ENCODE measurements around the gene SET. TPM values are rescaled to one million over a fixed set of nuclear protein-coding genes. Genes with fewer than 3 reads are reported as not detected.

Gene SET
- total and polyA plus RNA-seq, 2 experiments from 2014 or later: 949 to 1,261 TPM

DNA sequence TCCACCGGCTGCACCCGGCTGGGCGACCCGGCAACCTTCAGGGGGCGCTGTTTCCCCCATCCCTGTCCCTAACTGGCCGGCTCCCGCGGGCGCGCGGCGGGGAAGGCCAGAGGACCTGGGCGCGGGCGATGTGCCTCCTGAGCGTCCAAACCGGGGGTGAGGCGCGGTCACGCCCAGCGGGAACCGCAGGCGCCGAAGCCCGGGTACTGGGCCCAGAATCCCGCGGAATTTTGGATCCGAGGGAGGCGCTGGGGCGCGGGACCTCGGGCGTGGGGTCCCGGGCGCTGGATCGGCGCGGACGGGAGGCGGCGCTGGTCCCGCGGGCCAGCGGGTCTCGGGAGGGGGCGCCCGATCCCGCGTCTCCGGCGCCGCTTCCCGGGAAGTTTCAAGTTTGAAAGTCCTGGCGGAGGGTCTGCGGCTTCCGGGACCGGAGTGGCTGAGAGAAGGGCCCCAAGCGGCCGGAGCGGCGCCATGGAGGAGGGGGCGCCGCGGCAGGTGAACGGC lies 13.5 kb downstream of the SET start, which contains the start of gene PKN3:
Gene PKN3 (plus strand): TSS at position 59 of the 504 bp plus-strand sequence. CDS start 413 bp downstream, at position 472.
- Histone ChIP-seq H3K4me1 (ENCODE audit: insufficient read depth) (peaks cover 5% of the 10 kb centered on the region; the same call in 1 of the 2 replicates), H3K27me3 (ENCODE audit: insufficient read depth) (no peaks in the 10 kb centered on the region; the same call in 1 of the 2 replicates), H3K4me2 (peak within 1 kb of the TSS; percentile 86), H3K36me3 (ENCODE audit: insufficient read depth) (no peaks in the 10 kb centered on the region), H3K27ac (ENCODE audit: low read depth) (0 out of 2 replicates have a peak within 1 kb of the TSS, but pooled peaks have one; percentile 39), H4K20me1 (replicated peaks; ENCODE audit: insufficient read depth) (0 out of 2 replicates have a peak, but pooled peaks cover 2% of the 10 kb centered on the region), H3K4me3 (peak within 1 kb of the TSS; percentile 83), H3K9me2 (ENCODE audit: insufficient read depth) (no peaks in the 10 kb centered on the region), H3F3A (replicated peaks; ENCODE audit: low read depth) (peaks cover 32% of the 10 kb centered on the region), H2AFZ (peak within 1 kb of the TSS; percentile 96), H3K79me2 (replicated peaks; ENCODE audit: insufficient read depth) (no peaks in the 10 kb centered on the region)
- Mint-ChIP-seq H3K27me3 (ENCODE audit: insufficient read depth, low read depth, poor library complexity) (peaks cover 22% of the 10 kb centered on the region), H3K36me3 (ENCODE audit: low read depth) (peaks cover 4% of the 10 kb centered on the region), H3K27ac (no peak within 1 kb of the TSS), H3K4me3 (peak within 1 kb of the TSS; percentile 83), H3K9me3 (no peaks in the 10 kb centered on the region; the same call in 2 of the 3 replicates), H3K4me1 (peaks cover 5% of the 10 kb centered on the region; the same call in 1 of the 3 replicates)
- DNase-seq (ENCODE audit: low spot score) (peak; percentile 96), ATAC-seq (peak; percentile 81)
- TF ChIP-seq, protein P1, sequence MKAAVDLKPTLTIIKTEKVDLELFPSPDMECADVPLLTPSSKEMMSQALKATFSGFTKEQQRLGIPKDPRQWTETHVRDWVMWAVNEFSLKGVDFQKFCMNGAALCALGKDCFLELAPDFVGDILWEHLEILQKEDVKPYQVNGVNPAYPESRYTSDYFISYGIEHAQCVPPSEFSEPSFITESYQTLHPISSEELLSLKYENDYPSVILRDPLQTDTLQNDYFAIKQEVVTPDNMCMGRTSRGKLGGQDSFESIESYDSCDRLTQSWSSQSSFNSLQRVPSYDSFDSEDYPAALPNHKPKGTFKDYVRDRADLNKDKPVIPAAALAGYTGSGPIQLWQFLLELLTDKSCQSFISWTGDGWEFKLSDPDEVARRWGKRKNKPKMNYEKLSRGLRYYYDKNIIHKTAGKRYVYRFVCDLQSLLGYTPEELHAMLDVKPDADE (IDR thresholded peaks at IDR 0.05): no peak
- TF ChIP-seq, protein P2, sequence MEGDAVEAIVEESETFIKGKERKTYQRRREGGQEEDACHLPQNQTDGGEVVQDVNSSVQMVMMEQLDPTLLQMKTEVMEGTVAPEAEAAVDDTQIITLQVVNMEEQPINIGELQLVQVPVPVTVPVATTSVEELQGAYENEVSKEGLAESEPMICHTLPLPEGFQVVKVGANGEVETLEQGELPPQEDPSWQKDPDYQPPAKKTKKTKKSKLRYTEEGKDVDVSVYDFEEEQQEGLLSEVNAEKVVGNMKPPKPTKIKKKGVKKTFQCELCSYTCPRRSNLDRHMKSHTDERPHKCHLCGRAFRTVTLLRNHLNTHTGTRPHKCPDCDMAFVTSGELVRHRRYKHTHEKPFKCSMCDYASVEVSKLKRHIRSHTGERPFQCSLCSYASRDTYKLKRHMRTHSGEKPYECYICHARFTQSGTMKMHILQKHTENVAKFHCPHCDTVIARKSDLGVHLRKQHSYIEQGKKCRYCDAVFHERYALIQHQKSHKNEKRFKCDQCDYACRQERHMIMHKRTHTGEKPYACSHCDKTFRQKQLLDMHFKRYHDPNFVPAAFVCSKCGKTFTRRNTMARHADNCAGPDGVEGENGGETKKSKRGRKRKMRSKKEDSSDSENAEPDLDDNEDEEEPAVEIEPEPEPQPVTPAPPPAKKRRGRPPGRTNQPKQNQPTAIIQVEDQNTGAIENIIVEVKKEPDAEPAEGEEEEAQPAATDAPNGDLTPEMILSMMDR (conservative IDR thresholded peaks at IDR 0.05; ENCODE audit: low read depth in 2 of 2): peak; percentile 84
- TF ChIP-seq JUNB (IDR thresholded peaks at IDR 0.05; ENCODE audit: unreplicated experiment): no peak
- no peak for TF ChIP-seq CREB1 (CRISPR knock-in tag; IDR thresholded peaks at IDR 0.05; ENCODE audit: low read depth)
- TF ChIP-seq ZNF114 (CRISPR knock-in tag; IDR thresholded peaks at IDR 0.05): no peak
- no peak for TF ChIP-seq NANOG (IDR thresholded peaks at IDR 0.05; ENCODE audit: borderline replicate concordance)
- TF ChIP-seq, protein P3, sequence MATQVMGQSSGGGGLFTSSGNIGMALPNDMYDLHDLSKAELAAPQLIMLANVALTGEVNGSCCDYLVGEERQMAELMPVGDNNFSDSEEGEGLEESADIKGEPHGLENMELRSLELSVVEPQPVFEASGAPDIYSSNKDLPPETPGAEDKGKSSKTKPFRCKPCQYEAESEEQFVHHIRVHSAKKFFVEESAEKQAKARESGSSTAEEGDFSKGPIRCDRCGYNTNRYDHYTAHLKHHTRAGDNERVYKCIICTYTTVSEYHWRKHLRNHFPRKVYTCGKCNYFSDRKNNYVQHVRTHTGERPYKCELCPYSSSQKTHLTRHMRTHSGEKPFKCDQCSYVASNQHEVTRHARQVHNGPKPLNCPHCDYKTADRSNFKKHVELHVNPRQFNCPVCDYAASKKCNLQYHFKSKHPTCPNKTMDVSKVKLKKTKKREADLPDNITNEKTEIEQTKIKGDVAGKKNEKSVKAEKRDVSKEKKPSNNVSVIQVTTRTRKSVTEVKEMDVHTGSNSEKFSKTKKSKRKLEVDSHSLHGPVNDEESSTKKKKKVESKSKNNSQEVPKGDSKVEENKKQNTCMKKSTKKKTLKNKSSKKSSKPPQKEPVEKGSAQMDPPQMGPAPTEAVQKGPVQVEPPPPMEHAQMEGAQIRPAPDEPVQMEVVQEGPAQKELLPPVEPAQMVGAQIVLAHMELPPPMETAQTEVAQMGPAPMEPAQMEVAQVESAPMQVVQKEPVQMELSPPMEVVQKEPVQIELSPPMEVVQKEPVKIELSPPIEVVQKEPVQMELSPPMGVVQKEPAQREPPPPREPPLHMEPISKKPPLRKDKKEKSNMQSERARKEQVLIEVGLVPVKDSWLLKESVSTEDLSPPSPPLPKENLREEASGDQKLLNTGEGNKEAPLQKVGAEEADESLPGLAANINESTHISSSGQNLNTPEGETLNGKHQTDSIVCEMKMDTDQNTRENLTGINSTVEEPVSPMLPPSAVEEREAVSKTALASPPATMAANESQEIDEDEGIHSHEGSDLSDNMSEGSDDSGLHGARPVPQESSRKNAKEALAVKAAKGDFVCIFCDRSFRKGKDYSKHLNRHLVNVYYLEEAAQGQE (IDR thresholded peaks at IDR 0.05; ENCODE audit: unreplicated experiment): no peak
- peak; percentile 64; the same call in 1 of the 2 replicates for TF ChIP-seq POLR2AphosphoS5 (IDR thresholded peaks at IDR 0.05; ENCODE audit: low read depth)

All from GM23338 (cell line).